SK-N-SH treated with all-trans-retinoic acid at 6 μM for 48 hours (cell line): ENCODE results near the gene GPC3.

Experiments used
- CSDC2 ChIP-seq: fragments of 250-450 bp; sonication (Bioruptor Pico); IDR thresholded peaks from 2 replicates; pipeline ENCODE4 v1.5.0; 2020; ENCODE audit warnings: mild to moderate bottlenecking, moderate library complexity
- POU6F1 ChIP-seq: fragments of 250-450 bp; sonication (Bioruptor Pico); IDR thresholded peaks from 2 replicates; pipeline ENCODE4 v1.8.0; 2021; ENCODE audit warnings: low read depth, mild to moderate bottlenecking, moderate library complexity, borderline replicate concordance
- TCF4 ChIP-seq: fragments of 250-450 bp; sonication (Bioruptor Pico); IDR thresholded peaks from 2 replicates; pipeline ENCODE4 v1.8.0; 2021; ENCODE audit warnings: mild to moderate bottlenecking, moderate library complexity, borderline replicate concordance
- ZFP30 ChIP-seq: fragments of 450-650 bp; formaldehyde crosslinking; IDR thresholded peaks from 2 replicates; pipeline ENCODE4 v1.5.0; 2022; ENCODE audit warnings: mild to moderate bottlenecking, moderate library complexity

GRCh38 chrX:133590703-133591505 is 394.5 kb downstream of the GPC3 start:
- TF ChIP-seq ZFP30 (CRISPR knock-in tag) (no peak), TCF4 (CRISPR knock-in tag) (no peak), POU6F1 (CRISPR knock-in tag) (no peak), CSDC2 (CRISPR knock-in tag) (no peak)
